ENCODE data around the gene PTPRA. TPM values are rescaled to one million over a fixed set of nuclear protein-coding genes. Genes with fewer than 3 reads are reported as not detected.
"Not testable (repeated sequence)": the region's sequence is repeated elsewhere in the genome, so short reads cannot be mapped to it uniquely, and the experiment has no call there.

PTPRA gene
- total RNA-seq, 2 experiments from 2014 or later: 66.4 to 83.9 TPM

- no peak overlapping the region for H3K4me3 Mint-ChIP-seq
- POLR2A ChIA-PET: no interaction called here
- CTCF ChIA-PET: interaction anchor here (0.6 kb wide), 1 partner anchor 966 kb away, joined by 3 read pairs; no protein-coding TSS in a partner anchor
- no peak for DNase-seq
- no peak overlapping the region for H3K27ac Mint-ChIP-seq
- H3K36me3 Mint-ChIP-seq (ENCODE audit: low read depth): peaks cover 25% of the 10 kb centered on the region
- no peaks in the 10 kb centered on the region for H3K27me3 Mint-ChIP-seq
- H3K9me3 Mint-ChIP-seq: no peaks in the 10 kb centered on the region
- H3K4me1 Mint-ChIP-seq: peaks cover 39% of the 10 kb centered on the region
Measured at GRCh38 chr20:2879146-2879545, 5.9 kb downstream of the PTPRA start.

DNA sequence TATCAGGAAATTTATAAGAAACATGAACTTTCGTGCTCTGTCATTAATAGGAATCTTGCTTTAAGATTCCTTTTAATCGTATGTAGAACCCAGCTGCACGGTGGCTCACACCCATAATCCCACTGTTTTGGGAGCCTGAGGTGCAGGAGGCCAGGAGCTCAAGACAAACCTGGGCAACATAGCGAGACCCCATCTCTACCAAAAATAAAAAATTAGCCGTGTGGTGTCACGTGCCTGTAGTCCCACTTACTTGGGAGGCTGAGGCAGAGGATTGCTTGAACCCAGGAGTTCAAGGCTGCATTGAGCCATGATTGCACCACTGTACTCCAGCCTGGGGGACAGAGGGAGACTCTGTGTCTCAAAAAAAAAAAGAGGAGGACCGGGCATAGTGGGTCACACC lies 7.4 kb downstream of the PTPRA start:
- DNase-seq: no peak
- peaks cover 38% of the 10 kb centered on the region for H3K4me1 Mint-ChIP-seq
- no peak overlapping the region for H3K27ac Mint-ChIP-seq
- H3K4me3 Mint-ChIP-seq: no peak overlapping the region
- H3K36me3 Mint-ChIP-seq (ENCODE audit: low read depth): peaks cover 21% of the 10 kb centered on the region
- CTCF ChIA-PET: interaction anchor here (1.2 kb wide), 1 partner anchor 120 kb away, joined by 4 read pairs; no protein-coding TSS in a partner anchor
- H3K27me3 Mint-ChIP-seq: no peaks in the 10 kb centered on the region
- no peaks in the 10 kb centered on the region for H3K9me3 Mint-ChIP-seq
- POLR2A ChIA-PET: no interaction called here

DNA sequence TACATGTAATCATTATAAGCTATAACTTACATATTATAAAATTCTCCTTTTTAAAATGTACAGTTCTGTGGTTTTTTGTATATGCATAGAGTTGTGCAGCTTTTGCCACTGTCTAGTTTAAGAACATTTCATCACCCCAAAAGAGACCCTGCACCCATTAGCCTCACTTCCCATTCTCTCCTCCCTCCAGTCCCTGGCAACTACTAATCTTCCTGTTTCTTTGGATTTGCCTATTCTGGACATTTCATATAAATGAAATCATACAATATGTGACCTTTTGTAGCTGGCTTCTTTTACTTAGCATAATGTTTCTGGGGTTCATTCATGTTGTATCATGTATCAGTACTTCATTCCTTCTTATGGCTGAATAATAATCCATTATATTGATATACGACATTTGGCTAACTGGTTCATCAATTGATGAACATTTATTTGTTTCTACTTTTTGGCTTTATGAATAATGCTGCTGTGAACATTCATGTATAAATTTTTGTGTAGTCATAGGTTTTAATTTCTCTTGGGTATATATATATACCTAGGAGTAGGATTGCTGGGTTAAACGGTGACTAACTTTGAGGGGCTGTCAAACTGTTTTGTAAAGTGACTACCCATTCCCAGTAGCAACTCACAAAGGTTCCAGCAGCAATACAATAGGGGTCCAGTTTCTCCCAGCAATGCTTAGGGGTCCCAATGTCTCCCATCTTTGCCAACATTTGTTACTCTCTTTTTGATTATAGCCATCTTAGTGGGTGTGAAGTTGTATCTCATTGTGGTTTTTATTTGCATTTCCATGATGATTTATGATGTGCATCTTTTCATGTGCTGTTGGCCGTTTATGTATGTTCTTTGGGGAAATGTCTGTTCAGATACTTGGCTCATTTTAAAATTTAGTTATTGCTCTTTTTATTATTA lies 10.7 kb downstream of the PTPRA start:
- Mint-ChIP-seq H3K27ac (no peak overlapping the region), H3K4me1 (peaks cover 32% of the 10 kb centered on the region)
- CTCF ChIA-PET: interaction anchor here (0.6 to 0.7 kb wide), 2 partner anchors 13 to 78 kb away, joined by 3 read pairs; no protein-coding TSS in a partner anchor

GRCh38 chr20:2887715-2888114 lies 14.4 kb downstream of the PTPRA start:
- H3K4me1 Mint-ChIP-seq: peaks cover 43% of the 10 kb centered on the region
- H3K36me3 Mint-ChIP-seq (ENCODE audit: low read depth): peaks cover 15% of the 10 kb centered on the region
- ChIA-PET CTCF (interaction anchor here (0.9 kb wide), 1 partner anchor 48 kb away, joined by 3 read pairs; no protein-coding TSS in a partner anchor), POLR2A (no interaction called here)
- H3K27ac Mint-ChIP-seq: no peak overlapping the region
- no peak overlapping the region for H3K4me3 Mint-ChIP-seq
- H3K27me3 Mint-ChIP-seq: no peaks in the 10 kb centered on the region
- no peaks in the 10 kb centered on the region for H3K9me3 Mint-ChIP-seq
- DNase-seq: no peak

More for the DNA sequence above, 10.7 kb downstream of the PTPRA start:
- POLR2A ChIA-PET: no interaction called here
- H3K27me3 Mint-ChIP-seq: no peaks in the 10 kb centered on the region
- DNase-seq: no peak
- H3K4me3 Mint-ChIP-seq: no peak overlapping the region
- H3K36me3 Mint-ChIP-seq (ENCODE audit: low read depth): peaks cover 12% of the 10 kb centered on the region
- H3K9me3 Mint-ChIP-seq: no peaks in the 10 kb centered on the region

- H3K4me1 Mint-ChIP-seq: peaks cover 43% of the 10 kb centered on the region
- no peaks in the 10 kb centered on the region for H3K9me3 Mint-ChIP-seq
- DNase-seq: no peak
- no peaks in the 10 kb centered on the region for H3K27me3 Mint-ChIP-seq
- H3K36me3 Mint-ChIP-seq (ENCODE audit: low read depth): peaks cover 18% of the 10 kb centered on the region
- no peak overlapping the region for H3K27ac Mint-ChIP-seq
- H3K4me3 Mint-ChIP-seq: no peak overlapping the region
- ChIA-PET CTCF (interaction anchor here (0.9 kb wide), 1 partner anchor 47 kb away, joined by 3 read pairs; no protein-coding TSS in a partner anchor), POLR2A (no interaction called here)
Measured at GRCh38 chr20:2888224-2888955, 15.1 kb downstream of the PTPRA start.

GRCh38 chr20:2889209-2889608 lies 15.9 kb downstream of the PTPRA start:
- no peak for DNase-seq
- Mint-ChIP-seq H3K27ac (no peak overlapping the region), H3K27me3 (no peaks in the 10 kb centered on the region), H3K4me1 (peaks cover 38% of the 10 kb centered on the region), H3K4me3 (no peak overlapping the region), H3K36me3 (ENCODE audit: low read depth) (peaks cover 19% of the 10 kb centered on the region), H3K9me3 (peaks cover 1% of the 10 kb centered on the region)
- CTCF ChIA-PET: no interaction called here
- POLR2A ChIA-PET: no interaction called here

GRCh38 chr20:2889797-2890196 lies 16.5 kb downstream of the PTPRA start:
- Mint-ChIP-seq H3K4me1 (peaks cover 34% of the 10 kb centered on the region), H3K27me3 (no peaks in the 10 kb centered on the region), H3K4me3 (no peak overlapping the region), H3K27ac (no peak overlapping the region), H3K9me3 (peaks cover 4% of the 10 kb centered on the region), H3K36me3 (ENCODE audit: low read depth) (peaks cover 22% of the 10 kb centered on the region)
- DNase-seq: no peak
- ChIA-PET POLR2A (no interaction called here), CTCF (no interaction called here)

- Mint-ChIP-seq H3K27me3 (no peaks in the 10 kb centered on the region), H3K27ac (no peak overlapping the region), H3K9me3 (peaks cover 6% of the 10 kb centered on the region), H3K4me1 (peaks cover 26% of the 10 kb centered on the region), H3K36me3 (ENCODE audit: low read depth) (peaks cover 22% of the 10 kb centered on the region), H3K4me3 (no peak overlapping the region)
- ChIA-PET POLR2A (no interaction called here), CTCF (interaction anchor here (2.0 kb wide), 1 partner anchor 36 kb away, joined by 7 read pairs; no protein-coding TSS in a partner anchor)
- no peak for DNase-seq
Measured at GRCh38 chr20:2890742-2891141, 17.5 kb downstream of the PTPRA start.

DNA sequence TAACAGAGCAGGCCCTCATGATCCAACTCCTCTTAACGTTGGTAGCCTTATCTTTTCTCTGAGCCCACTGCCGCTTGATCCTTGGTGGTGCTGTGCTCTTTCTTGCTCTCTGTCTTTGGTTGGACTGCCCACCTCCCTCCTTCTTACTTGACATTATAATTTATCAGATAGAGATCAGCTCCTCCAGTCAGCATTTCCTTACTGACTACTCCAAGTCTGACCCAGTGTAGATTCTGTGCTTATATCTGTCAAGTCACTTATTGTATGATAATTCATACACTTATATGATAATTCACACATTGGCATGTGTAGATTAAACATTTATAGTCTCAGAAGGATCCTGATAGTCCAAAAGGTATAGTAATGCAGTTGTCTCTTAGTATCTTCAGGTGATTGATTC lies 18.1 kb downstream of the PTPRA start:
- H3K4me1 Mint-ChIP-seq: peaks cover 26% of the 10 kb centered on the region

GRCh38 chr20:2892376-2892775 lies 19.1 kb downstream of the PTPRA start:
- ChIA-PET POLR2A (no interaction called here), CTCF (interaction anchor here (0.5 to 2.0 kb wide), 4 partner anchors 8 to 161 kb away, joined by 3 to 7 read pairs (median 3); no protein-coding TSS in a partner anchor)
- H3K36me3 Mint-ChIP-seq (ENCODE audit: low read depth): peaks cover 34% of the 10 kb centered on the region
- H3K4me1 Mint-ChIP-seq: peaks cover 29% of the 10 kb centered on the region
- peaks cover 6% of the 10 kb centered on the region for H3K9me3 Mint-ChIP-seq
- H3K4me3 Mint-ChIP-seq: no peak overlapping the region
- H3K27me3 Mint-ChIP-seq: no peaks in the 10 kb centered on the region
- no peak overlapping the region for H3K27ac Mint-ChIP-seq
- no peak for DNase-seq

More for the DNA sequence above, 18.1 kb downstream of the PTPRA start:
- no peak overlapping the region for H3K27ac Mint-ChIP-seq
- H3K4me3 Mint-ChIP-seq: no peak overlapping the region
- ChIA-PET POLR2A (no interaction called here), CTCF (interaction anchor here (1.2 to 2.0 kb wide), 2 partner anchors 26 to 37 kb away, joined by 3 to 7 read pairs; no protein-coding TSS in a partner anchor)
- DNase-seq: no peak
- peaks cover 26% of the 10 kb centered on the region for H3K36me3 Mint-ChIP-seq (ENCODE audit: low read depth)
- H3K27me3 Mint-ChIP-seq: no peaks in the 10 kb centered on the region
- peaks cover 6% of the 10 kb centered on the region for H3K9me3 Mint-ChIP-seq

DNA sequence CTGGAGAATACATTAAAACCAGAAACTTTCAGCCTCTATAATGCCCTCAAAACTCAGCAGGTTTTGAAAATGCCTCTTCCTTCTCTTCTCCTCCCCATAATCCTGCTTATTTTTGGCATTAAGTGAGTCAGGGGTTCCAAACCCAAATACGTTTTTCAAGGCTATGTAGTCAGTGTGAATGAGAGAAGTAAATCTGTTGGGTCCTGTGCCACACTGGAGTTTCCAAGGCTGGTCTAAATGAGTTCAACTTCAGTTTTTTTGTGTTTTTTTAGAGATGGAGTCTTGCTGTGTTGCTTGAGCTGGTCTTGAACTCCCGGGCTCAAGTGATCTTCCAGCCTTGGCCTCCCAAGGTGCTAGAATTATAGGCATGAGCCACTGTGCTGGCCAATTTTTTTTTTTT lies 20.9 kb downstream of the PTPRA start:
- Mint-ChIP-seq H3K4me1 (peaks cover 24% of the 10 kb centered on the region), H3K9me3 (peaks cover 6% of the 10 kb centered on the region), H3K4me3 (no peak overlapping the region), H3K36me3 (ENCODE audit: low read depth) (peaks cover 36% of the 10 kb centered on the region), H3K27ac (no peak overlapping the region), H3K27me3 (no peaks in the 10 kb centered on the region)
- ChIA-PET CTCF (interaction anchor here (0.6 kb wide), 1 partner anchor 412 kb away, joined by 3 read pairs; no protein-coding TSS in a partner anchor), POLR2A (no interaction called here)
- DNase-seq: no peak

GRCh38 chr20:2895154-2895553 lies 21.9 kb downstream of the PTPRA start:
- DNase-seq, H3K27ac Mint-ChIP-seq, H3K4me3 Mint-ChIP-seq, H3K9me3 Mint-ChIP-seq, H3K27me3 Mint-ChIP-seq, POLR2A ChIA-PET, CTCF ChIA-PET: not testable (repeated sequence)
- H3K36me3 Mint-ChIP-seq (ENCODE audit: low read depth): peaks cover 36% of the 10 kb centered on the region
- peaks cover 24% of the 10 kb centered on the region for H3K4me1 Mint-ChIP-seq

DNA sequence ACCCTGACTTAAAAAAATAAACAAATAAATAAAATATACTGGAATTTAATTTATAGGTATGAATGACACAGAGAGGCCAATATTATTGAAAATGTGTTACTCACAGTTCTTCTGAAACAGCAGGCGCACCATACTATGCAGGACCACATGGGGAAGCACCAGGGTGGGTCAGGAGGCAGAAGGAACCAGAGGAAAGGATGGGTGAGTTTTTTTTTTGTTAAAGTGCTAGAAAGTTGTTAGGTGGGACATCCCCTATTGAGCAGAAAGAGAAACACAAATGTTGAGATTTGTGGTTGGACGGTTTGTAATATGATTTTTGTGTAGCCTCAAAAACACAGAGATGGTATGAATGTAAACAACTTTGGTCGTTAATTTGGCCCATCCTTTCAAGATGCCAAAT lies 26.0 kb downstream of the PTPRA start:
- no peaks in the 10 kb centered on the region for H3K27me3 Mint-ChIP-seq
- H3K4me3 Mint-ChIP-seq: no peak overlapping the region
- peaks cover 35% of the 10 kb centered on the region for H3K36me3 Mint-ChIP-seq (ENCODE audit: low read depth)
- H3K4me1 Mint-ChIP-seq: peaks cover 29% of the 10 kb centered on the region
- POLR2A ChIA-PET: no interaction called here
- peaks cover 4% of the 10 kb centered on the region for H3K9me3 Mint-ChIP-seq
- H3K27ac Mint-ChIP-seq: no peak overlapping the region
- no peak for DNase-seq
- CTCF ChIA-PET: no interaction called here

All from activated CD4-positive, alpha-beta T cell treated with anti-CD3 and anti-CD28 coated beads, Interleukin-2, amount 10 ng/mL, durations not matched to agents 7 days and 5 days (primary cell).